HCT116 (cell line): Measurements from ENCODE around the gene MAMLD1. TPM values are rescaled to one million over a fixed set of nuclear protein-coding genes. Genes with fewer than 3 reads are reported as not detected.
A peak's percentile ranks its signal among the peaks of the same experiment; 100 is the strongest.

Source experiments
- ATAC-seq: fragments of 200-7000 bp; cut with Tn5 transposase; 2 replicates; pipeline ENCODE4 v1.9.1; 2020; ENCODE audit warnings: mild to moderate bottlenecking, moderate library complexity
- BruUV-seq: library from RNA; stranded (reverse); fragments of 400-500 nt; replicated peaks from 2 replicates; lab custom pipeline; 2021; lab: Mats Ljungman, UMichigan
- CTCF ChIA-PET: fragments of 300-600 bp; sonication (Branson Sonifier 250); formaldehyde crosslinking; loops from one replicate; lab custom pipeline; 2021; ENCODE audit warnings: antibody characterized with exemption; lab: Charles Lee
- POLR2A ChIA-PET: fragments of 300-600, 350-600 bp; sonication (Branson Sonifier 250); formaldehyde crosslinking; loops from one replicate; lab custom pipeline; 2021; ENCODE audit warnings: antibody characterized with exemption; lab: Charles Lee
- RAD21 ChIA-PET, 2 experiments: fragments of 300-600 bp; sonication (Branson Sonifier 250); formaldehyde crosslinking; loops; one replicate each; lab custom pipeline; 2023; ENCODE audit warnings: low total read pairs in 2 of 2; ENCODE audit not compliant: uncharacterized antibody in 2 of 2, unreplicated experiment in 2 of 2, low non-redundant PET in 1 of 2; lab: Charles Lee
- DNase-seq: peaks from one replicate; pipeline ENCODE4 v3.0.0-alpha.2; 2010; ENCODE audit warnings: low read depth, low spot score
- H2AFZ ChIP-seq: fragments of 200-600 bp; shearing (Covaris generic), sonication (generic); 2 replicates; pipeline ENCODE4 v1.6.1; 2017; ENCODE audit warnings: low read depth, mixed run types, mixed read lengths, antibody characterized with exemption, low read length; ENCODE audit not compliant: poor library complexity, severe bottlenecking
- H3K27ac ChIP-seq: 2 replicates; pipeline ENCODE4 v1.5.1; 2012; ENCODE audit warnings: low read depth, low read length
- H3K27me3 ChIP-seq: fragments of 200-600 bp; sonication (generic); 2 replicates; pipeline ENCODE4 v1.6.1; 2016; ENCODE audit warnings: mixed run types, low read length, mixed read lengths; ENCODE audit not compliant: insufficient read depth
- H3K36me3 ChIP-seq, 2 experiments: fragments of 200-500 bp in 1 of 2; fragments of 200-600 bp in 1 of 2; sonication (Bioruptor generic) in 1 of 2; sonication (generic) in 1 of 2; 2 replicates each; pipeline versions ENCODE4 v1.5.1 to v1.6.1; 2014 to 2016; ENCODE audit warnings: low read length in 2 of 2, inconsistent platforms in 1 of 2, mixed read lengths in 1 of 2, mixed run types in 1 of 2; ENCODE audit not compliant: insufficient read depth in 2 of 2, control insufficient read depth in 1 of 2
- H3K4me1 ChIP-seq, 2 experiments: fragments of 200-600 bp in 1 of 2; sonication (generic) in 1 of 2; 2 replicates each; pipeline versions ENCODE4 v1.5.1 to v1.6.1; 2012 to 2017; ENCODE audit warnings: low read length in 2 of 2, inconsistent platforms in 1 of 2, mild to moderate bottlenecking in 1 of 2, mixed read lengths in 1 of 2, mixed run types in 1 of 2, moderate library complexity in 1 of 2; ENCODE audit not compliant: insufficient read depth in 2 of 2, control insufficient read depth in 1 of 2
- H3K4me2 ChIP-seq: fragments of 200-600 bp; sonication (generic); 2 replicates; pipeline ENCODE4 v1.6.1; 2017; ENCODE audit warnings: mixed run types, low read length, mixed read lengths
- H3K4me3 ChIP-seq, 2 experiments: fragments of 200-600 bp in 1 of 2; sonication (generic) in 1 of 2; replicated peaks in 1 of 2; 2 replicates each; pipeline ENCODE4 v1.5.1; 2011 to 2016; ENCODE audit warnings: low read length in 2 of 2, control low read depth in 1 of 2, low read depth in 1 of 2, mild to moderate bottlenecking in 1 of 2, mixed read lengths in 1 of 2, mixed run types in 1 of 2
- H3K79me2 ChIP-seq: fragments of 200-600 bp; sonication (generic); 2 replicates; pipeline ENCODE4 v1.6.1; 2017; ENCODE audit warnings: mild to moderate bottlenecking, mixed run types, low read length, moderate library complexity, mixed read lengths; ENCODE audit not compliant: insufficient read depth
- H3K9ac ChIP-seq: fragments of 200-600 bp; sonication (generic); 2 replicates; pipeline ENCODE4 v1.6.1; 2016; ENCODE audit warnings: low read length, mixed read lengths
- H3K9me2 ChIP-seq: fragments of 200-600 bp; sonication (generic), shearing (Covaris generic); 2 replicates; pipeline ENCODE4 v1.6.1; 2017; ENCODE audit warnings: mixed run types, mild to moderate bottlenecking, moderate library complexity; ENCODE audit not compliant: insufficient read depth
- H3K9me3 ChIP-seq, 2 experiments: fragments of 200-500 bp in 1 of 2; fragments of 200-600 bp in 1 of 2; sonication (Bioruptor generic) in 1 of 2; sonication (generic) in 1 of 2; 2 replicates each; pipeline ENCODE4 v1.6.1; 2014 to 2017; ENCODE audit warnings: low read length in 2 of 2, mixed read lengths in 2 of 2, inconsistent platforms in 1 of 2, low read depth in 1 of 2, mild to moderate bottlenecking in 1 of 2, mixed run types in 1 of 2, moderate library complexity in 1 of 2; ENCODE audit not compliant: control insufficient read depth in 1 of 2, insufficient read depth in 1 of 2
- H4K20me1 ChIP-seq: fragments of 200-600 bp; sonication (generic), shearing (Covaris generic); 2 replicates; pipeline ENCODE4 v1.6.1; 2017; ENCODE audit warnings: mixed run types, mild to moderate bottlenecking, moderate library complexity; ENCODE audit not compliant: insufficient read depth
- CEBPB ChIP-seq: IDR thresholded peaks from 2 replicates; pipeline ENCODE4 v1.6.1; 2012; ENCODE audit warnings: low read depth
- CTCF ChIP-seq, 3 experiments: fragments of 200-600 bp in 1 of 3; sonication (generic) in 1 of 3; IDR thresholded peaks in 2 of 3; conservative IDR thresholded peaks in 1 of 3; 2 replicates each; pipeline ENCODE4 v1.5.1; 2012 to 2017; ENCODE audit warnings: low read depth in 2 of 3, low read length in 2 of 3, antibody characterized with exemption in 1 of 3, borderline replicate concordance in 1 of 3, control low read depth in 1 of 3, mild to moderate bottlenecking in 1 of 3, mixed read lengths in 1 of 3, mixed run types in 1 of 3, moderate library complexity in 1 of 3; ENCODE audit not compliant: insufficient read depth in 1 of 3
- FOSL1 ChIP-seq: IDR thresholded peaks from 2 replicates; pipeline ENCODE4 v1.6.1; 2012; ENCODE audit warnings: low read depth
- JUND ChIP-seq: IDR thresholded peaks from 2 replicates; pipeline ENCODE4 v1.6.1; 2012
- RAD21 ChIP-seq: IDR thresholded peaks from 2 replicates; pipeline ENCODE4 v1.6.1; 2012; ENCODE audit warnings: low read depth, mild to moderate bottlenecking
- SRF ChIP-seq: IDR thresholded peaks from 2 replicates; pipeline ENCODE4 v1.6.1; 2012; ENCODE audit warnings: low read depth
- YY1 ChIP-seq: IDR thresholded peaks from 2 replicates; pipeline ENCODE4 v1.6.1; 2011; ENCODE audit warnings: low read length, low read depth, moderate library complexity, mild to moderate bottlenecking; ENCODE audit not compliant: insufficient replicate concordance; ENCODE audit errors: extremely low read depth
- ZNF274 ChIP-seq: fragments of 200-500 bp; sonication (Bioruptor generic); IDR thresholded peaks from 2 replicates; pipeline ENCODE4 v1.6.1; 2014; ENCODE audit warnings: mild to moderate bottlenecking, low read depth, low read length, inconsistent platforms
- intact Hi-C: fragments of 100-400 bp; cut with micrococcal nuclease; formaldehyde crosslinking; loops from 2 replicates; pipeline ENCODE4 v1.10.0; 2022
- total RNA-seq: library from RNA; stranded (reverse); gene quantifications from one replicate; pipeline ENCODE4 v1.2.1, GENCODE V29; 2021; ENCODE audit not compliant: unreplicated experiment

MAMLD1 gene
- total RNA-seq, 1 experiment from 2014 or later, result 3.6 TPM

GRCh38 chrX:150503898-150504219 lies 140.7 kb downstream of the MAMLD1 start:
- H3K9me3 ChIP-seq, result no peaks in the 10 kb centered on the region
- no peaks in the 10 kb centered on the region for H3K27me3 ChIP-seq
- ChIA-PET CTCF (no interaction called here), RAD21 (no interaction called here), POLR2A (no interaction called here)
- no peak overlapping the region for H3K27ac ChIP-seq
- H3K4me1 ChIP-seq, result peaks cover 9 to 21% of the 10 kb centered on the region in 2 experiments
- DNase-seq (no peak), ATAC-seq (peak; percentile 93)
- peak overlapping the region; percentile 50 for H3K4me2 ChIP-seq
- no peaks in the 10 kb centered on the region for H4K20me1 ChIP-seq
- H3K9ac ChIP-seq, result no peak overlapping the region
- H3K4me3 ChIP-seq, result no peak overlapping the region
- BruUV-seq, result no TSS peak
- H3K36me3 ChIP-seq, result no peaks in the 10 kb centered on the region
- no peaks in the 10 kb centered on the region for H3K9me2 ChIP-seq
- H3K79me2 ChIP-seq, result no peaks in the 10 kb centered on the region
- no peak overlapping the region for H2AFZ ChIP-seq
- intact Hi-C loops, result no loop called here
- no peak for TF ChIP-seq YY1
- TF ChIP-seq RAD21, result no peak
- no peak for TF ChIP-seq ZNF274
- TF ChIP-seq JUND, result no peak
- TF ChIP-seq CEBPB, result no peak
- no peak for TF ChIP-seq SRF
- no peak for TF ChIP-seq FOSL1
- TF ChIP-seq CTCF (IDR thresholded peaks at IDR 0.05 in 2 of 3, conservative IDR thresholded peaks at IDR 0.05 in 1 of 3; ENCODE audit: borderline replicate concordance in 1 of 3, insufficient read depth in 1 of 3, low read depth in 2 of 3, low read length in 2 of 3), result 0 out of 6 replicates have a peak, but pooled peaks of 1 of the 3 experiments have one; percentile 15
